GM18520 (cell line): ENCODE results near the gene OR10G2.

ENCODE experiments used
- ATAC-seq: cut with Tn5 transposase; IDR thresholded peaks from one replicate; pipeline ENCODE4 v1.9.1; 2021; ENCODE audit not compliant: unreplicated experiment

The OR10G2 gene

GRCh38 chr14:21589317-21589716 is 45.4 kb downstream of the OR10G2 start:
- ATAC-seq = no peak
